Stimulated activated naive CD8-positive, alpha-beta T cell treated with anti-CD3 and anti-CD28 coated beads, Interleukin-15, Interleukin-2, amounts not matched to agents 100 ng/mL and 50 ng/mL, for 24 hours (primary cell): ENCODE measurements around the gene MRPS34.
"Not testable (repeated sequence)": the region's sequence is repeated elsewhere in the genome, so short reads cannot be mapped to it uniquely, and the experiment has no call there.

Experiments
- H3K27ac Mint-ChIP-seq: one replicate; pipeline ENCODE4 v1.8.0; 2021; ENCODE audit warnings: mild to moderate bottlenecking, mixed read lengths
- H3K27me3 Mint-ChIP-seq: one replicate; pipeline ENCODE4 v1.8.0; 2021; ENCODE audit warnings: mixed read lengths
- H3K36me3 Mint-ChIP-seq: one replicate; pipeline ENCODE4 v1.8.0; 2021; ENCODE audit warnings: low read depth, mixed read lengths
- H3K4me1 Mint-ChIP-seq: one replicate; pipeline ENCODE4 v1.8.0; 2021; ENCODE audit warnings: low read depth, mixed read lengths
- H3K4me3 Mint-ChIP-seq: one replicate; pipeline ENCODE4 v1.8.0; 2021; ENCODE audit warnings: mild to moderate bottlenecking, mixed read lengths
- H3K9me3 Mint-ChIP-seq: one replicate; pipeline ENCODE4 v1.8.0; 2021; ENCODE audit warnings: mixed read lengths

Gene MRPS34

GRCh38 chr16:1745181-1745899 lies 27.6 kb downstream of the MRPS34 start:
- Mint-ChIP-seq H3K36me3 (peaks cover 10% of the 10 kb centered on the region), H3K9me3 (no peaks in the 10 kb centered on the region), H3K27me3 (no peaks in the 10 kb centered on the region), H3K4me1 (no peaks in the 10 kb centered on the region), H3K27ac (no peak overlapping the region), H3K4me3 (no peak overlapping the region)

GRCh38 chr16:1744338-1744840 lies 28.5 kb downstream of the MRPS34 start:
- Mint-ChIP-seq H3K27me3 (no peaks in the 10 kb centered on the region), H3K9me3 (no peaks in the 10 kb centered on the region), H3K4me1 (no peaks in the 10 kb centered on the region), H3K27ac (no peak overlapping the region), H3K36me3 (peaks cover 10% of the 10 kb centered on the region), H3K4me3 (no peak overlapping the region)

DNA sequence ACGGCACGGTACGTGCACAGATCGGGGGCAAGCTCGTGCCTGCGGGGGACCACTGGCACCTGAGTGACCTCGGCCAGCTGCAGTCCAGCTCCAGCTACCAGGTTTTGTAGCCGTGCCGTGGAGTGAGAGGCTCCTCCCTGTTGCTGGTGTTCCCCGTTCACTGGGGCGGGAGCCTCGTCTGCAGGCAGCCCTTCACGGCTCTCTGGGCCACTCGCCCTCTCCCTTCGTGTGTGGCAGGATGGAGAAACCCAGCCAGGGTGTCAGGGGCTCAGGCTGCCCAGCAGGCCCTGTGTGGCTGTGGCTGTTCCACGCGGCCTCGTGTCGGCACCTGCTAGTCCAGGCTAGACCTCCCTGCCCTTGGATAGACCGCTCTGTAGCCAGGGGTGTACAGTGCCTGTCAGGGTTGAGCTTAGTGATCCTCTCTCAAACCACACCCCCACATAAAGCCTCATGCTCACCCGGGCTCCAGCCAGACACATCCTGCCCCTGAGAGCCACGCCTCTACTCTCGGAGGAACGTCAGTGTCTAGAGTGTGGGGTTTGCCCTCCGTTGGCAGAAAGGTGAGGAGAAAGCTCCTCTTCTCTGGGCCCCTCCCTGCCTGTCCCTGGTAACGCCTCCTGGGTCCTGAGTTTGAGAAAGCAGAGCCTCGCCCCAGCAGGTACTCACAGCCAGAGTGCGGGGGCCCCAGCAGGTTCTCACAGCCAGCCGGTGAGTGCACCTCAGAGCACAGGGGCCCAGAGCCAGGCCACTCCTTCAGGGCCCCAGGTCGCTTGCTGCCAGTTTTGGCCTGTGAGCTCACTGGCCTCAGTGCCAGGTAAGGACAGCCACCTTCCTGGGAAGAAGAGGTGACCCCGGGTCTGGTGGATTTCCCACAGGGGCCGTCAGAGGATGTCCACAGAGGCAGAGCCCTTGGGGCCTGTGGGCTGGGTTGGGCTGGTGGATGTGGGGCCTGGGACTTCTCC lies 29.3 kb downstream of the MRPS34 start:
- Mint-ChIP-seq H3K4me3 (no peak overlapping the region), H3K36me3 (peaks cover 6% of the 10 kb centered on the region), H3K27ac (no peak overlapping the region), H3K27me3 (no peaks in the 10 kb centered on the region), H3K4me1 (no peaks in the 10 kb centered on the region), H3K9me3 (no peaks in the 10 kb centered on the region)

- no peak overlapping the region for H3K4me3 Mint-ChIP-seq
- H3K9me3 Mint-ChIP-seq: no peaks in the 10 kb centered on the region
- H3K4me1 Mint-ChIP-seq: no peaks in the 10 kb centered on the region
- peaks cover 6% of the 10 kb centered on the region for H3K36me3 Mint-ChIP-seq
- no peaks in the 10 kb centered on the region for H3K27me3 Mint-ChIP-seq
- H3K27ac Mint-ChIP-seq: no peak overlapping the region
Observed at GRCh38 chr16:1741553-1742165, 31.3 kb downstream of the MRPS34 start.

GRCh38 chr16:1740781-1741490 lies 32.0 kb downstream of the MRPS34 start:
- no peak overlapping the region for H3K27ac Mint-ChIP-seq
- H3K4me1 Mint-ChIP-seq: no peaks in the 10 kb centered on the region
- peaks cover 6% of the 10 kb centered on the region for H3K36me3 Mint-ChIP-seq
- no peaks in the 10 kb centered on the region for H3K27me3 Mint-ChIP-seq
- H3K4me3 Mint-ChIP-seq: no peak overlapping the region
- H3K9me3 Mint-ChIP-seq: no peaks in the 10 kb centered on the region

- H3K27me3 Mint-ChIP-seq: no peaks in the 10 kb centered on the region
- no peaks in the 10 kb centered on the region for H3K9me3 Mint-ChIP-seq
- no peaks in the 10 kb centered on the region for H3K4me1 Mint-ChIP-seq
- no peak overlapping the region for H3K27ac Mint-ChIP-seq
- peaks cover 5% of the 10 kb centered on the region for H3K36me3 Mint-ChIP-seq
- no peak overlapping the region for H3K4me3 Mint-ChIP-seq
Observed at GRCh38 chr16:1740234-1740633, 32.7 kb downstream of the MRPS34 start.

GRCh38 chr16:1734816-1735215 lies 38.1 kb downstream of the MRPS34 start:
- H3K27ac Mint-ChIP-seq: no peak overlapping the region
- H3K36me3 Mint-ChIP-seq: no peaks in the 10 kb centered on the region
- H3K4me3 Mint-ChIP-seq: no peak overlapping the region
- H3K9me3 Mint-ChIP-seq: no peaks in the 10 kb centered on the region
- no peaks in the 10 kb centered on the region for H3K4me1 Mint-ChIP-seq
- no peaks in the 10 kb centered on the region for H3K27me3 Mint-ChIP-seq

DNA sequence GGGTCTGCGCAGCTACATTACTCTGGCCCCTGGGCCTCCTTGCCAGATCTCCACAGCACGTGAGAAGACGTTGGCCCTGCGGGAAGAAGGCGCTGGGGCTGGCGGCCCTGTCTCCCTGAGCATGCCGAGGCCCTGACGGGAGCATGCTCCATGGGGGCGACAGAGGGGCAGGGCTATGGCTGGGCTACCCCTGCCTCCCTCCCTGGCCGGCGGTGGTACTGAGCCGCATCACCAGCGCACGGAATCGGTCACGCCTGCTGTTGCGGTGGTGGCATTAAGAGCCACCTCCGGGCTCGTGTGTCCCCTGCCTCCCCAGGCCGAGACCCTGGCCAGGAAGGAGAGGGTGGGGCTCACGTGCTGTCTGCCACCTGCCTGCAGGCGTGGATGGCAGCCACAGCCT lies 38.8 kb downstream of the MRPS34 start:
- Mint-ChIP-seq H3K36me3 (peaks cover under 1% of the 10 kb centered on the region), H3K27ac (no peak overlapping the region), H3K9me3 (no peaks in the 10 kb centered on the region), H3K27me3 (no peaks in the 10 kb centered on the region), H3K4me1 (no peaks in the 10 kb centered on the region), H3K4me3 (no peak overlapping the region)

DNA sequence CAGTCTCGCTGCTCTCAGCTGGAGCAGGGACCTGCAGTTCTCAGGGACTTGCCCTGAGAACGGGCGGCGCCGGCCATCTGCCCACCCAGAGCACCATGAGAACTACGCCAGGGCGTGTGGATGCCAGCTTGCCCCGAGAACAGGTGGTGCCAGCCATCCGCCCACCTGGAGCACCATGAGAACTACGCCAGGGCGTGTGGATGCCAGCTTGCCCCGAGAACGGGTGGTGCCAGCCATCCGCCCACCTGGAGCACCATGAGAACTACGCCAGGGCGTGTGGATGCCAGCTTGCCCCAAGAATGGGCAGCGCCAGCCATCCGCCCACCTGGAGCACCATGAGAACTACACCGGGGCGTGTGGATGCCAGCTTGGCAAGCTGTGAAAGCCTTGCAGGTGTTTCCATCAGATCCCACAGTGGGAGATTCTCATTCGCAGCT lies 40.4 kb downstream of the MRPS34 start:
- H3K27ac Mint-ChIP-seq, H3K4me1 Mint-ChIP-seq, H3K4me3 Mint-ChIP-seq, H3K9me3 Mint-ChIP-seq, H3K36me3 Mint-ChIP-seq, H3K27me3 Mint-ChIP-seq: not testable (repeated sequence)

GRCh38 chr16:1732071-1732470 lies 40.9 kb downstream of the MRPS34 start:
- H3K27me3 Mint-ChIP-seq: no peaks in the 10 kb centered on the region
- no peaks in the 10 kb centered on the region for H3K4me1 Mint-ChIP-seq
- H3K9me3 Mint-ChIP-seq: no peaks in the 10 kb centered on the region
- H3K27ac Mint-ChIP-seq: no peak overlapping the region
- H3K4me3 Mint-ChIP-seq: no peak overlapping the region
- H3K36me3 Mint-ChIP-seq: peaks cover 11% of the 10 kb centered on the region

DNA sequence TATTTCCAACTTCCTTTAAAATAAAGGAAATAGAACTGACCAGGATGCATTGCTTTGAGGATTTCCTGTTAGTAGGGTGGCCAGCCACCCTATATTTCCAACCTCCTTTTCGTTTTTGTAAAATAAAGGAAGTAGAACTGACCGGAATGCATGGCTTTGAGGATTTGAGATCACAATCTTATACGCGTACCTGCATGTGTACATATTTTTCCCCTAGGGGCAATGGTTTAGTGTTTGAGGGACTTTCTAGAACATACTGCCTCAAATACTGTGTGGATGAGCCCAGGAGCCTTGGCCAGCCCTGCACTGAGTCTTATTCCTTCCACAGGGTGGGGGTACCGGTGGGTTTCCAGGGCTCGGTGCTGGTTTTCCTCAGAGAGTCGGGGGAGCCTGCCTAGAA lies 41.3 kb downstream of the MRPS34 start:
- Mint-ChIP-seq H3K9me3 (no peaks in the 10 kb centered on the region), H3K4me1 (no peaks in the 10 kb centered on the region), H3K4me3 (no peak overlapping the region), H3K36me3 (peaks cover 16% of the 10 kb centered on the region), H3K27me3 (no peaks in the 10 kb centered on the region), H3K27ac (no peak overlapping the region)

GRCh38 chr16:1731073-1731472 lies 41.9 kb downstream of the MRPS34 start:
- no peaks in the 10 kb centered on the region for H3K9me3 Mint-ChIP-seq
- peaks cover 18% of the 10 kb centered on the region for H3K36me3 Mint-ChIP-seq
- no peak overlapping the region for H3K4me3 Mint-ChIP-seq
- H3K27me3 Mint-ChIP-seq: no peaks in the 10 kb centered on the region
- no peak overlapping the region for H3K27ac Mint-ChIP-seq
- H3K4me1 Mint-ChIP-seq: no peaks in the 10 kb centered on the region

DNA sequence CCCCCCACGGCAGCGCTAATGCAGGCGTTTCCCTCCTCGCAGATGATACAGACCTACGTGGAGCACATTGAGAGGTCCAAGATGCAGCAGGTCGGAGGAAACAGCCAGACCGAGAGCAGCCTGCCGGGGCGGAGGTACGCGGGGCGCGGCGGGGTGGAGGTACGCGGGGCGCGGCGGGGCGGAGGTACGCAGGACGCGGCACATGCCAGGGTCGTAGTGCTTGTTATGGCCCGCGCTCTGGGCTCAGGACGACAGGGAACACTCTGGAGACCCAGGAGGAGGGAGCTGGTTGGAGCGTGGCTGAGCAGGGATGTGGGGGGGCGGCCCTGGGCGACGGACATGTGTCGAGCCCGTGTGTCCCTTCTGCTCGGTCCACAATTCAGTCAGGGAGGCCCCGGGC lies 43.5 kb downstream of the MRPS34 start:
- H3K36me3 Mint-ChIP-seq: peaks cover 24% of the 10 kb centered on the region

GRCh38 chr16:1729026-1729425 lies 43.9 kb downstream of the MRPS34 start:
- Mint-ChIP-seq H3K27ac (no peak overlapping the region), H3K4me1 (no peaks in the 10 kb centered on the region), H3K4me3 (no peak overlapping the region), H3K36me3 (peaks cover 24% of the 10 kb centered on the region), H3K27me3 (no peaks in the 10 kb centered on the region), H3K9me3 (no peaks in the 10 kb centered on the region)

More for the DNA sequence above, 43.5 kb downstream of the MRPS34 start:
- no peaks in the 10 kb centered on the region for H3K4me1 Mint-ChIP-seq
- H3K9me3 Mint-ChIP-seq: no peaks in the 10 kb centered on the region
- no peak overlapping the region for H3K27ac Mint-ChIP-seq
- no peaks in the 10 kb centered on the region for H3K27me3 Mint-ChIP-seq
- no peak overlapping the region for H3K4me3 Mint-ChIP-seq
